HepG2 (cell line): Measurements from ENCODE around the gene NFRKB. TPM values are rescaled to one million over a fixed set of nuclear protein-coding genes. Genes with fewer than 3 reads are reported as not detected.

Experiments used
- BCL6 ChIP-seq: IDR thresholded peaks from 2 replicates; pipeline ENCODE4 v1.6.1; 2016; ENCODE audit warnings: missing genetic modification reagents, missing compliant biosample characterization
- CCDC6 ChIP-seq: sonication (generic); formaldehyde crosslinking; IDR thresholded peaks from 2 replicates; pipeline ENCODE4 v1.8.1; 2022; ENCODE audit warnings: mild to moderate bottlenecking, missing genetic modification reagents, moderate library complexity
- DPF2 ChIP-seq: sonication (generic); formaldehyde crosslinking; IDR thresholded peaks from 2 replicates; pipeline ENCODE4 v1.4.0; 2020; ENCODE audit warnings: mild to moderate bottlenecking, low read depth, missing genetic modification reagents, borderline replicate concordance
- ELF3 ChIP-seq: IDR thresholded peaks from 2 replicates; pipeline ENCODE4 v1.6.1; 2016; ENCODE audit warnings: missing genetic modification reagents, missing compliant biosample characterization
- GMEB1 ChIP-seq: sonication (generic); formaldehyde crosslinking; IDR thresholded peaks from 2 replicates; pipeline ENCODE4 v1.5.1; 2020; ENCODE audit warnings: missing genetic modification reagents, mild to moderate bottlenecking, borderline replicate concordance
- MIER2 ChIP-seq: IDR thresholded peaks from 2 replicates; pipeline ENCODE4 v1.6.1; 2016; ENCODE audit warnings: missing biosample characterization, missing genetic modification reagents
- MXI1 ChIP-seq: IDR thresholded peaks from 3 replicates; pipeline ENCODE4 v1.6.1; 2012; ENCODE audit warnings: low read depth, low read length, inconsistent platforms, borderline replicate concordance
- MYC ChIP-seq: sonication (generic); formaldehyde crosslinking; IDR thresholded peaks from 2 replicates; pipeline ENCODE4 v1.9.0; 2021; ENCODE audit warnings: missing genetic modification reagents, borderline replicate concordance
- NAIF1 ChIP-seq: sonication (generic); formaldehyde crosslinking; IDR thresholded peaks from 2 replicates; pipeline ENCODE4 v1.5.0; 2020; ENCODE audit warnings: mild to moderate bottlenecking, missing genetic modification reagents, borderline replicate concordance
- NFKBIZ ChIP-seq: IDR thresholded peaks from 2 replicates; pipeline ENCODE4 v1.6.1; 2018; ENCODE audit warnings: missing genetic modification reagents, missing compliant biosample characterization
- NR2F1 ChIP-seq, 2 experiments: fragments of 450-650 bp in 1 of 2; formaldehyde crosslinking in 1 of 2; IDR thresholded peaks; 2 replicates each; pipeline versions ENCODE4 v1.5.0 to v1.6.1; 2016 to 2020; ENCODE audit warnings: mild to moderate bottlenecking in 1 of 2, missing compliant biosample characterization in 1 of 2, missing genetic modification reagents in 1 of 2, moderate library complexity in 1 of 2
- PRPF4 ChIP-seq: fragments of 200-400 bp; formaldehyde crosslinking; IDR thresholded peaks from 2 replicates; pipeline ENCODE4 v1.6.1; 2016; ENCODE audit warnings: low read length, low read depth; ENCODE audit not compliant: poor library complexity, severe bottlenecking
- TFDP2 ChIP-seq: sonication (generic); formaldehyde crosslinking; IDR thresholded peaks from 2 replicates; pipeline ENCODE4 v1.4.0; 2020; ENCODE audit warnings: missing genetic modification reagents
- ZC3H4 ChIP-seq: sonication (generic); formaldehyde crosslinking; IDR thresholded peaks from 2 replicates; pipeline ENCODE4 v1.4.0; 2020; ENCODE audit warnings: missing genetic modification reagents, borderline replicate concordance
- ZFAT ChIP-seq: sonication (generic); formaldehyde crosslinking; conservative IDR thresholded peaks from 2 replicates; pipeline ENCODE4 v1.8.1; 2023; ENCODE audit warnings: missing genetic modification reagents, inconsistent platforms
- ZNF256 ChIP-seq: sonication (generic); formaldehyde crosslinking; conservative IDR thresholded peaks from 2 replicates; pipeline ENCODE4 v1.4.0; 2020; ENCODE audit warnings: missing genetic modification reagents
- ZNF607 ChIP-seq: sonication (generic); formaldehyde crosslinking; IDR thresholded peaks from 2 replicates; pipeline ENCODE4 v1.5.1; 2020; ENCODE audit warnings: missing genetic modification reagents, mild to moderate bottlenecking, borderline replicate concordance
- ZNF740 ChIP-seq: sonication (generic); formaldehyde crosslinking; IDR thresholded peaks from 2 replicates; pipeline ENCODE4 v1.4.0; 2020; ENCODE audit warnings: missing genetic modification reagents
- ZNF772 ChIP-seq: sonication (generic); formaldehyde crosslinking; IDR thresholded peaks from 2 replicates; pipeline ENCODE4 v1.5.0; 2020; ENCODE audit warnings: mild to moderate bottlenecking, missing genetic modification reagents
- ZNF891 ChIP-seq: sonication (generic); formaldehyde crosslinking; IDR thresholded peaks from 2 replicates; pipeline ENCODE4 v1.5.0; 2020; ENCODE audit warnings: mild to moderate bottlenecking, missing genetic modification reagents
- polyA plus RNA-seq, 8 experiments: library from polyadenylated mRNA; depleted of rRNA in 3 of 8; stranded (reverse) in 7 of 8; unstranded in 1 of 8; fragments of >200 nt; fragmentation: Illumina TruSeq in 4 of 8; extraction: Trizol in 4 of 8; gene quantifications; 2 replicates each; pipeline versions ENCODE4 v1.2.1 to v1.2.3, GENCODE V29; 2011 to 2016; ENCODE audit warnings: low read depth in 4 of 8, missing spikeins in 1 of 8, mixed read lengths in 1 of 8; ENCODE audit not compliant: insufficient read depth in 1 of 8
- total RNA-seq, 5 experiments: library from RNA; depleted of rRNA; stranded (reverse); fragments of >200 nt; fragmentation: Illumina TruSeq; extraction: Trizol; gene quantifications; 2 replicates each; pipeline ENCODE4 v1.2.3, GENCODE V29; 2016; ENCODE audit warnings: low read depth in 1 of 5
- TF ChIP-seq, protein P1 (sequence below): sonication (generic); formaldehyde crosslinking; IDR thresholded peaks from 2 replicates; pipeline ENCODE4 v1.9.0; 2021; ENCODE audit warnings: missing genetic modification reagents, borderline replicate concordance

The NFRKB gene
- total and polyA plus RNA-seq, 2 of the 13 experiments (the other 11 are each of a cell fraction or from before 2014, with no cell fraction given): 22.9 to 23.7 TPM

DNA sequence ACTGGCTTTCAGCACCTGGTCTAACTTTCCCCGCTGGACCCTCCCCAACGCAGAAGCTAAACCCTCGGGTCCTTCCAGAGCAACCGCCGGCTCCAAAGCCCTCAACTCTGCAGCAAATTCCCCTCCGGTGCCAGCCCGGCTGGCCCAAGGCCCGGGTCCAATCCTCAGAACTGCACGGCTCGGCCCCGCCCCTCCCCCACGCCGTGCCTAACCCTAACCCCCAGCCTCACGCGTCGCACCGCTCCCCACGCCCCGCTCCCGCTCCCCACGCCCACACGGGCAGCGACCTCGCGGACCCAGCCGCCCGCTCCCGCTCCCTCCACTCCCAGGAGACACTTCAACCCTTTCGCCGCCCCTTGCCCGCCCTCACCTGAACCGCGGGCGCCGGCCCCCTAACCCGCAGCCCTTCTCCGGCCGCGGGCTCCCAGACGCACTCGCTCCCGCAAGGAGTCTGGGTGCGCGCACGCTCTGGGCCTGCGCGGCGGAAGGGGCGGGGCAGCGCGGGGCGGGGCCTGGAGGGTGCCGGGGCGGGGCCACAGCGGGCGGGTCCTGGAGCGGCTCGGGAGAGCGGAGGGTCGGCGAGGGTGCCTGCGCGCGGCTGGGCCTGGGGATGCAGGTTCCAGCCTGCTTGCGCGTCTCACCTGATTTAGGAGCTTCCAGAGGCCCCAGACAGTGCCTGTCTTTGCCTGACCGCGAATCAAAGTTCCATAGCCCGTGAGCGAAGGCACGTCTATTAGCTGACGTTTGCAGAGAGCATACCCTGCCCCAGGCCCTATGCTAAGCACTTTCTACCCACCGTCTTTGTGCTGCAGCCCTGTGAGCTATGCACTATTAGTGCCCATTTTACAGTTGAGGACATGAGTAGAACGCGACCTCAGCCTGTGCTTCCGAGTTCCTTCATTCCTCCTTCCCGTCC, at the start of gene NFRKB (continued):
- TF ChIP-seq ZNF740 (no peak), NAIF1 (CRISPR knock-in tag) (peak; percentile 57; the same call in 1 of the 2 replicates), GMEB1 (CRISPR knock-in tag) (peak; percentile 85), MXI1 (peak; percentile 56; the same call in 1 of the 3 replicates), ZFAT (CRISPR knock-in tag) (no peak; the same call in 1 of the 2 replicates), DPF2 (CRISPR knock-in tag) (no peak), CCDC6 (0 out of 2 replicates have a peak, but pooled peaks have one; percentile 62), ZC3H4 (CRISPR knock-in tag) (no peak), NFKBIZ (CRISPR knock-in tag) (0 out of 2 replicates have a peak, but pooled peaks have one; percentile 36), ZNF256 (no peak), BCL6 (CRISPR knock-in tag) (no peak), MYC (CRISPR knock-in tag) (peak; percentile 55; the same call in 1 of the 2 replicates), NR2F1 (CRISPR knock-in tag; IDR thresholded peaks at IDR 0.05) (no peak), PRPF4 (no peak), ZNF607 (CRISPR knock-in tag) (peak; percentile 1), MIER2 (CRISPR knock-in tag) (no peak), TFDP2 (CRISPR knock-in tag) (peak; percentile 10; the same call in 1 of the 2 replicates), ELF3 (no peak), ZNF891 (peak; percentile 72), ZNF772 (peak; percentile 60; the same call in 1 of the 2 replicates)
- TF ChIP-seq, protein P1, sequence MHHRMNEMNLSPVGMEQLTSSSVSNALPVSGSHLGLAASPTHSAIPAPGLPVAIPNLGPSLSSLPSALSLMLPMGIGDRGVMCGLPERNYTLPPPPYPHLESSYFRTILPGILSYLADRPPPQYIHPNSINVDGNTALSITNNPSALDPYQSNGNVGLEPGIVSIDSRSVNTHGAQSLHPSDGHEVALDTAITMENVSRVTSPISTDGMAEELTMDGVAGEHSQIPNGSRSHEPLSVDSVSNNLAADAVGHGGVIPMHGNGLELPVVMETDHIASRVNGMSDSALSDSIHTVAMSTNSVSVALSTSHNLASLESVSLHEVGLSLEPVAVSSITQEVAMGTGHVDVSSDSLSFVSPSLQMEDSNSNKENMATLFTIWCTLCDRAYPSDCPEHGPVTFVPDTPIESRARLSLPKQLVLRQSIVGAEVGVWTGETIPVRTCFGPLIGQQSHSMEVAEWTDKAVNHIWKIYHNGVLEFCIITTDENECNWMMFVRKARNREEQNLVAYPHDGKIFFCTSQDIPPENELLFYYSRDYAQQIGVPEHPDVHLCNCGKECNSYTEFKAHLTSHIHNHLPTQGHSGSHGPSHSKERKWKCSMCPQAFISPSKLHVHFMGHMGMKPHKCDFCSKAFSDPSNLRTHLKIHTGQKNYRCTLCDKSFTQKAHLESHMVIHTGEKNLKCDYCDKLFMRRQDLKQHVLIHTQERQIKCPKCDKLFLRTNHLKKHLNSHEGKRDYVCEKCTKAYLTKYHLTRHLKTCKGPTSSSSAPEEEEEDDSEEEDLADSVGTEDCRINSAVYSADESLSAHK (CRISPR knock-in tag): no peak
